HT-29 (cell line): Measurements from ENCODE around the gene COP1. TPM values are rescaled to one million over a fixed set of nuclear protein-coding genes. Genes with fewer than 3 reads are reported as not detected.

Experiments used
- DNase-seq: peaks from one replicate; pipeline ENCODE4 v3.0.0-alpha.2; 2015; ENCODE audit warnings: low spot score
- total RNA-seq: library from RNA; depleted of rRNA; stranded (reverse); fragments of >200 nt; shearing (Covaris generic); gene quantifications from 2 replicates; pipeline ENCODE4 v1.2.3, GENCODE V29; 2014

Gene COP1
- total RNA-seq, 1 experiment from 2014 or later, result 42.7 TPM

DNA sequence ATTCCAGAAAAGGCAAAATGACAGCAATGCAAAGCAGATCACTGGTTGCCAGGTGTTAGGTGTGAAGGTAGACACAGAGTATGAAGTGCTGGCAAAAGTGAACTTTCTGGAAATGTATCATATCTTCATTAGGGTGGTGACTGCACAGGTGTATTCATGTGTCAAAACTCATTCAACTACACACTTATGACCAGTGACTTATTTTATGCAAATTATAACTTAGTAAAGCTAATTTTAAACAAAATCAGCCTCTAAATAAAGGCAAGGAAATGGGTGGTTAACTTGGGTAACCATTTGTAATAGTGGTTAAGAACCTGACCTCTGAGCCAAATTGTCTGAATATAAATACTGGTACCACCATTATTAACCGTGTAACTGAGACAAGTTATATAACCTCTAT is 7.4 kb downstream of the COP1 start:
- no peak for DNase-seq

DNA sequence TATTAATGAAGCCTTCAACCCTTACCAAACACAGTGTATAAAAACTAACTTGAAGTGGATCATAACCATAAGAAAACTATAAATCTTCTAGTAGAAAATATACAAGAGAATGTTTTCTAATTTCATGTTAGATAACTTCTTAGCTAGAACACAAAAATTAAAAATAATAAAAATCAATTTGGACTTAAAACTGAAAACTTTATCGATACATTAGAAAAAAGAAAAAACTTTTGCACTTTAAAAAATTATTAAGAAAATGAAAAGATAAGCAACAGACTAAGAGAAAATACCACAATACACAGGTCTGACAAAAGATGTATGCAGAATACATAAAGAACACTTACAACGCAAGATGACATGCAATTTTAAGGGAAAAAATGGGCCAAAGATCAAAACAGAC is 8.7 kb downstream of the COP1 start:
- no peak for DNase-seq

DNA sequence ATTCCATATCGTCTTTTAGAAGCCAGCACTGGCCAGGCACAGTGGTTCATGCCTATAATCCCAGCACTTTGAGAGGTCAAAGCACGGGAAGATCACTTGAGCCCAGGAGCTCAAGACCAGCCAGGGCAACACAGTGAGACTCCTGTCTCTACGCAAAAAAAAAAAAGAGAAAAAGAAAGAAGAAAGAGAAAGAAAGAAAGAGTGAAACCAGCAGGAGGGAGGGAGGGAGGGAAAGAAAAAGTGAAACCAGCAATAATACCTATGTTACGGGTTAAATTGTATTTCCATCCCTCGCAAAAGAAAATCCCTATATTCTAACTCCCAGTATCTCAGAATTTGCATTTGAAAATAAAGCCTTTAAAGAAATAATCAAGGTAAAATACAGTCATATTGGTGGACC is 10.4 kb downstream of the COP1 start:
- no peak for DNase-seq

DNA sequence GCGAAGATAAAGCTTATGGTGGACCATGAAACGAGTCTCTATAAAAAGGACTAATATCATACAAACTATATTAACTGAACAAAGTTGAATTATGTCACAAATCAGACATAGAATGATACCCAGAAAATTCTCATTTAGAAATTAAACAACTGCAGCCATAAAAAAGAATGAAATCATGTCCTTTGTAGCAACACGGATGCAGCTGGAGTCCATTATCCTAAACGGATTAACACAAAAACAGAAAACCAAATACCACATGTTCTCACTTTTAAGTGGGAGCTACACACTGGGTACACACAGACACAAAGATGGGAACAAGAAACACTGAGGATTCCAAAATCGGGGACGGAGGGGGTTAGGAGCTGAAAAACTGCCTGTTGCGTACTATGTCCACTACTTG is 11.5 kb downstream of the COP1 start:
- DNase-seq, result no peak

DNA sequence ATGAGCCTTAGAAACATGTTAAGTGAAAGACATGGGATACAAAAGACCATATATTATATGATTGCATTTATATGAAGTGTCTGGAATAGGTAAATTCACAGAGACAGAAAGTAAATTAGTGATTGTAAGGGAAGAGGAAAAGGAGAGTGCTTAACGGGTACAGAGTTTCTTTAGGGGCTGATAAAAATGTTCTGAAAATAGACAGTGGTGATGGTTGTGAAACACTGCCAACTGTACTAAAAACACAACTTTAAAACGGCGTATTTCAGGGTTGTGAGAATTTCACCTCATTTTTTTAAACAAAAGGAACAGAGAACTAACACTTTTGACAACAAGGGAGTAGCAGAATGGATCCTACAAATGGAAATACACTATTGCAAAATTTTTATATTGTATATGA is 13.4 kb downstream of the COP1 start:
- no peak for DNase-seq

DNA sequence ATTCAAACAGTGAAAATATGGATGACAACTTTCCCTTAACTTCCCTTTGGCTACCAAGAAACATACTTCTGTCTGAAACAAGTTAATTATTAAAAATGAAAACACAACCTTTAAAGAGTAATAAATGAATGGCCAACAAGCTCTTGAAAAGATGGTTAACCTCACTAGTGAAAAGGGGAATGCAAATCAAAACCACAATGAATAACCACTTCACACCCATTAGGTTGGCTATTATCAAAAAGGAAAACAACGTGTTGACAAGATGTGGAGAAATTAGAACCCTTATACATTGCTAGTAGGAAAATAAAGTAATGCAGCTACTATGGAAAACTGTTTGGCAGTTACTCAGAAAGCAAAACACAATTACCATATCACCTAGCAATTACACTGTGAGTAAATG is 14.1 kb downstream of the COP1 start:
- DNase-seq, result no peak

DNA sequence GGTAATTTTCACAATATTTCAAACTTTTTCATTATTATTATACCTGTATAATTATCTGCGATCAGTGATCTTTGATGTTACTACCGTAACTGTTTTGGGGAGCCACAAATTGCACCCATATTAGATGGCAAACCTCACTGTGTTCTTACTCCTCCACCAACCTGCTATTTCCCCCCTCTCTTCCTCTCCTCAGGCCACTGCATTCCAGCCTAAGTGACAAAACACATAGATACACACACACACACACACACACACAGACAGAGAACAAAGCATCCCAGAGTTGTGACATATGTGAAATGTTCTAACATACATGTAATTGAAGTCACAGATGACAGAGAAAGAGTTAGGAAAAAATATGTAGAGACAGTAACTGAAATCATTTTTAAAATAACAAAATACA is 18.5 kb downstream of the COP1 start:
- DNase-seq, result no peak

DNA sequence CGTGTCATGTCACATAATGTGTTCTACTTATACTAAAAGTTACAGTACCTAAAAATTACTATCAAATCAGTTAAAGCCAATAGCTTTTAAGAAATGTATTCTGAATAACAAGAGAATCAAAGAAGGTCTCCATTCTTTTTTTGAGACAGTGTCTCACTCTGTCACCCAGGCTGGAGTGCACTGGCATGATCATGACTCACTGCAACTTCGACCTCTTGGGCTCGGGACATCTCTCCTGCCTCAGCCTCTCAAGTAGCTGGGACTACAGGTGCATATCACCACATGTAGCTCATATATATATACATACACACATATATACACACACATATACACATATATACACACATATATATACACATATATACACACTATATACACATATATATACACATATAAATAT is 20.1 kb downstream of the COP1 start:
- DNase-seq, result no peak

DNA sequence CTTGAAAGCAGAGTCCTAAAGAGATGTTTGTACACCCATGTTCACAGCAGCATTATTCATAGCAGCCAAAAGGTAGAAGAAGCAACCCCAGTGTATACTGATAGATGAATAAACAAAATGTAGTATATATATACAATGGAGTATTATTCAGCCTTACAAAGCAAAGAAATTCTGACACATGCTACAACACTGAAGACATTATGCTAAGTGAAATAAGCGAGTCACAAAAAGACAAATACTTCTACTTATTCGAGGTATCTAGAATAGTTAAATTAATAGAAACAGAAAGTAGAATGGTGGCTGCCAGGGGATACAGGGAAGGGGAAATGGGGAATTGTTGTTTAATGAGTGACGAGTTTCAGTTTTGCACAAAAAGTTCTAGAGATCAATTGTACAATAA is 23.5 kb downstream of the COP1 start:
- no peak for DNase-seq

DNA sequence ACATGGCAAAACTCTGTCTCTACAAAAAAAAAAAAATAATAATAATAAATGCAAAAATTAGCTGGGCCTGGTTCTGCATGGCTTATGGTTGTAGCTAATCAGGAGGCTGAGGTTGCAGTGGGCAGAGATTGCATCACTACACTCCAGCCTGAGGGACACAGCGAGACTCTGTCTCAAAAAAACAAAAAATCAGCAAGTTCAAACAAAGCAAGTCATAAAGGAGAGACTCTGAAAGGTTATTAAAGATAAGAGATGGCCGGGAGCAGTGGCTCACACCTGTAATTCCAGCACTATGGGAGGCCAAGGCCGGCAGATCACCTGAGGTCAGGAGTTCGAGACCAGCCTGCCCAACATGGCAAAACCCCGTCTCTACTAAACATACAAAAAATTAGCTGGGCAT is 28.8 kb downstream of the COP1 start:
- DNase-seq, result no peak

DNA sequence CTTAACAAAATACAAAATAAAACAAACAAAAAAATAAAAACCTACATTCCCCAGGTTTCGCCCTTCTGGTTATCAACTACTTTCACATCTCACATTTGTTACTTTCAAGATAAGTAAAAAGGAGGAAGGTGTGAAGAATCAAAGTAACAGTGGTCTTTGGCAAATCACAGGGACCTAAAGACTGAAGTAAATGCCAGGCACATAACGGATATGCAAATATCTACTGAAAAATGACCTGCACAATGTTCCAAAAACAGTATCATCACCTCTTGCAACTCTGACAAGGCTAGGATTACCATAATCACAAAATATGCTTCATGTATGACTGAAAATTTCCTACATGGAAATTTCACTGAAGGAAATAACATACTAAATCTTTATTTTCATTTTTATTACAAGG is 29.3 kb downstream of the COP1 start:
- DNase-seq, result no peak

DNA sequence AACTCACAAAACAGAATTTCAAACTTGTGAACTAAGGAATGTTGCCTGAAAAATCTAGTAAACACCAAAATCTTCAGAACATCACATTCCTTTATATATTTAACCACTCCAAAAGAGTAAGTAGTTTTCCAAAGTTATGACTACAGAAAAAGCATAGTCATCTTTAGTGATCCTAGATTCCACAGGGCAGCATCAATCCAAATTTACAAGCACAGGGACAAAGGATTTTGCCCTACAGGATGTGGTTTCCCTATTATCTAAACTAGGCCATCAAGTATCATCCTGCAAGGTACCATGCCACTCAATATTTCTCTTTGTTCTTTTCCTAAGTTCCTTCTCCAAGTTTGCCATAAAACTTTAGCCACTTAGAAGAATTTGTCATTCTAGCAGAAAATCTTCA is 33.0 kb downstream of the COP1 start:
- DNase-seq, result no peak

DNA sequence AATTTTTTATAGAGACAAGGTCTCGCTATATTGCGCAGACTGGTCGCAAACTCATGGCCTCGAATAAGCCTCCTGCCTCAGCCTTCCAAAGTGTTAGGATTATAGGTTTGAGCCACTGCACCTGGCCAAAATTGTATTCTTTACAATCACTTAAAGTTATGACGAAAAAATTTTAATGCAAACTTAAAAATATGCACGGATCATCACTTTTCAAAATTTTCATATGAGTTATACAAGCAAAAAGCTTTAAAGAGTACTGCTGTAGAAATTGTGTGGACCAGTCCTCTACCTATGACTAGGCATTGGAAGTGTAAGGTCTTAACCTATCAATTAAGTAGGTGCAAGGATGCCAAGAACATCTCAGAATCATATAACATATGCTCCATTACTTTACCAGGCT is 34.9 kb downstream of the COP1 start:
- DNase-seq, result no peak

DNA sequence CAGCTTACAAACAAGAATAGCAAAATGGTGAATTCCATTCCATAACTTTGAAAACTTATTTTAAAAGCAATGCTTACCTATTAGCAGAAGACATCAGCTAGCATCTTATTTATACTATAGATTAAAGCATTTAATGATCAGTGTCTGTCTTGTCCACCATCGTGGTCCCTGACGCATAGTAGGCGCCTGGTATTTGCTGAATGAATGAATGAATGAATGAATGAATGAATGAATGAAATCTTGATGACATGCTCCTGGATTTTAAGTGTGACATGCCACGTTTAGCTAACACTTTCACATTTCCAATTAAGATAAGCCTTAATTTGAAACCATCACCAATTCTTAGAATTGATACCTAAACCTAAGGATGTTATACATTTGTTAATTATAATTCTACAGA is 39.9 kb downstream of the COP1 start:
- DNase-seq, result no peak

DNA sequence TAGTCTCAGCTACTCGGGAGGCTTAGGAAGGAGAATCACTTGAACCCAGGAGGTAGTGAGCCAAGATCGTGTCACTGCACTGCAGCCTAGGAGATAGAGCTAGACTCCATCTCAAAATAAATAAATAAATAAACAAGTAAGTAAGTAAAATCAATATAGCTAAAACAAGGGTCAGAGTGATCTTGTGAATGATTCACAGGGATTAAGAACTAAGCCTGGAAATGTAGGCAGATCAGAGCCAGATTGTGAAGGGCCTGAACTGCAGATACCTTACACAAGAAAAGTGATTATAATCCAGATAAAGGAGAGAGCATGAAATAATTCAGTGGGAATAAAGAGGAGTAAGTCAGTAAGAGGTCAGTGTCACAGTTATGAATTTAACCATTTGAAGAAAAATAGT is 41.5 kb downstream of the COP1 start:
- no peak for DNase-seq

DNA sequence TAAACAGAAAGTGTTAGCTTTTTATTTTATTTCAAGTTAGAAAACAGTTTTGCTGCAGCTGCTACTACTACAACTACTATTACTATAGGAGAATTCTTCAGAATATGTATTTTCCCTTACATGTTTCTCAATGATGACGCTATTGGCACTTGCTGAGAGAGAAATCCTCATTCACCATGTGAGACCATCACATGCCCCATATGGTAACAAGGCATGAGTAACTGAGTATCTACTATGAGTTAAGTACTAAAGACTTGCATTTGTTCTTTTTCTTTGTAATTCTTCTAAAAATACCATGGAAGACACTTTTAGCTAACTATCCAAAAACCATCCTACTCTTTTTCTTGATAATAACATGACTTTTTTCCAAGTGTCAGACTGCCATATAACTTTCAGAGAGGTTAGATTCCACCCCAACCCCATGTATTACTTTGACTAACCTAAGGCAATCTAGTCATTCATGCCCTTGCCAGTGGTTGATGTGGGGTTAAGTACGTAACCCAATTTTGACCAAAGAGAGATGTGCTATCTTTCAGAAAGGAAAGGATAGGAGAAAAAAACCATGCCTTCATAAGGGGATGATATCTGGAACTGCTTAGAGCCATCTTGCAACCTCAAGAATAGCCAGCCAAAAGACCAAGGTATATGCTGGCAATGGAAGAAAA is 42.9 kb downstream of the COP1 start:
- no peak for DNase-seq

DNA sequence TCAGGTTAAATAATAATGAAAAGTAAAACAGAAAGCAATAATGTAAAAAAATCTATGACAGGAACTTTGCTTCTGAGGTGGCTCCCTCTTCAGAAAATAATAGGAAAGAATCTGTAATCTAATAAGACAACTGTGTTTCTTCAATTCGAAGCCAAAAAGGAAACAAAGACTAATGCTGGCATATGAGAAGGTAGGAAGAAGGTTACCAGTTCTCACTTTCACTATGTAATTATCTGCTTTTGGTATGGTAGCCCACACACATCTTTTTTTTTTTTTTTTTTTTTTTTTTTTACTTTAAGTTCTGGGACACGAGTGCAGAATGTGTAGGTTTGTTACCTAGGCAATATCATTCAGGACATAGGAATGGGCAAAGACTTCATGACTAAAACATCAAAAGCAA is 47.1 kb downstream of the COP1 start:
- no peak for DNase-seq

DNA sequence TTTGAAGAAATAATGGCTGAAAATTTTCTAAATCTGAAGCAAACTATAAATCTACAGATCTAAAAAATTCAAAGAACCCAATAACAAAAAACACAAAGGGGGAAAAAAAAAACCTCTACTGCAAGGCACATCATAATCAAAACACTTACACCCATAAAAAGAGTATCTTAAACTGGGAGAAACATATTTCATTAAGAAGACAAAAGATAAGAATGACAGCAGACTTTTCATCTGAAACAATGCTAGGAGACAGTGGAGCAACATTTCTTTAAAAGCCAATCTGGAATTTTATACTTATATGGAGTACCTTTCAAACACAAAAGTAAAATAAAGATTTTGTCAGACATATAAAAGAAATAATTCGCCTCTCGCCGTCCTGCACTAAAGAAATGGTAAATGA is 49.1 kb downstream of the COP1 start:
- DNase-seq, result no peak

DNA sequence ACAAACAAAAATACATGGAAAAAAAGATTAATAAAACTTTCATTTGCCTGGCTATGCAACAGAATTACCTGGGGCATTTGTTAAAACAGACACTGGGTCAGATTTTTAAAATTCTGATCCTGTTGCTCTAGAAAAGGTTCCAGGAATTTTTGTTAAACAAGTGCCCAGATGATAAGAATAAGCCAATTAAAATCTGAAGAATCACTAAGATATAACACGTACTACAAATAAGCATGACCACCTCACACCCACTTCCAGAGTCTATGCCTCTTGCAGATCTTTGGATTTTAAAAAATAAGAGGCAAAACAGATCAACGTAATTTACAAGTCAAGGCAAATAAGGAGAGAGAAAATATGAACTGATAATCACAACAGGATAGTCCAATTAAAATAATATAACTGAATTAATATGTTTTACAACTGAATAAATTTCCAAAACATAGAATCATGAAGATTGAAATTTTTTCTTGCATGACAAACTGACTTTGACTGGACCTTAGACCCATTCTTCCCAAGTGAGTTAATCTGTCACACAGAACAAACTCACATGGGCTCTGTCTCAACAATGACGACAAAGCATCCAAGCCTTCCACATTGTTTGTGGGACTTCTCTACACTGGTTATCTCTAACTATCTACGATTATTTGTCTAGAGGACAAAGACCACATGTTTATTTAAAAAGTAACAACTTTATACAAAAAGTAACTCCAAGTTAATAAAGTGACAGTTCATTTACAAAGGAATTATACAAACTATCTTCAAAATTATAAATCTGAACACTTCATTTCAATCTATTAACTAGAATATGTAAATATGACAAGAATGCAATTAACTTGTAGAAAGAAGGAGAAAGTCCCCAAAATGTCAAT is 56.9 kb downstream of the COP1 start:
- DNase-seq, result peak; percentile 20

DNA sequence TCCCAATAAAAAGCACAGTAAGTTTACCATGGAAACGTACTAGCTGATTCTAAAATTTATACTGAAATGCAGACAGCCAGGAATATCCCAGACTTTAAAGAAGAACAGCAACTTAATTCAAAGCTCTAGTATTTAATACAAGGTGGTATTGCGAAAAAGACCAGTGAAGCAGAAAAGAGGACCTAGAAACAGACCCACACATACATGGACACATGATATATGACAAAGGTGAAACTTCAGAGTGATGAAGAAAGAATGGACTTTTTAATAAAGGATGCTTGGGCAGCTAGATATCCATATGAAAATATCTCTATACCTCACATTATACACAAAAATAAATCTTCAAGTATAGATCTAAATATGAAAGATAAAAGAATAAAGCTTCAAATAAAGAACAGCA is 62.6 kb downstream of the COP1 start:
- DNase-seq, result no peak

DNA sequence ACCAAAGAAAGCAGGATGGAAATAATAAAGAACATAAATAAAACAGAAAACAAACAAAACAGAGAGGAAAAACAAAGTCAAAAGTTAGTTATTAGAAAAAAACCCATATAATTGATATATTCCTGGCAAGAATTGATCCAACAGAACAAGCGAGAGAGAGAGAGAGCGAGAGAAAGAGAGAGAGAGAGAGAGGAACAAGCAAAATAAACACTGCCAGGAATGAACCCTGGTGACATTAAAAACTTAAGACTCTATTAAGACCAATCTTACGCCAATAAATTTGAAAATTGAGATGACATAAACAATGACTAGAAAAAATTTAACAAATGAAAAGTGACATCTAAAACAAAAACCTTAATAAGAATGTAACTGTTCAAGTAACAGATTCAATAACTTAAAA is 64.1 kb downstream of the COP1 start:
- DNase-seq, result no peak

DNA sequence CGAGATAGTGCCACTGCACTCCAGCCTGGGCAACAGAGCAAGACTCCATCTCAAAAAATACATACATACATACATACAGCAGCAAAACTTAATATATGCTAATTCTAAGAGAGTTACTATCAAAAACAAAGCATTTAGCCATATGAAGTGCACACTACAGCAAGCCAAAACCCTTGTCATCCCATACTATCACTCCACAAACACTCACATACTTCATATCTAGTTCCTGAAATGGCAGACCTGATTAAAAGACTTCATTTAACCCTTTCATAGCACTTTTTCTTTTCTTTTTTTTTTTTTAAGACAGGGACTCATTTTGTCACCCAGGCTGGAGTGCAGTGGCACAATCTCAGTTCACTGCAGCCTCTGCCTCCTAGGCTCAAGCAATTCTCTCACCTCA is 65.6 kb downstream of the COP1 start:
- no peak for DNase-seq

DNA sequence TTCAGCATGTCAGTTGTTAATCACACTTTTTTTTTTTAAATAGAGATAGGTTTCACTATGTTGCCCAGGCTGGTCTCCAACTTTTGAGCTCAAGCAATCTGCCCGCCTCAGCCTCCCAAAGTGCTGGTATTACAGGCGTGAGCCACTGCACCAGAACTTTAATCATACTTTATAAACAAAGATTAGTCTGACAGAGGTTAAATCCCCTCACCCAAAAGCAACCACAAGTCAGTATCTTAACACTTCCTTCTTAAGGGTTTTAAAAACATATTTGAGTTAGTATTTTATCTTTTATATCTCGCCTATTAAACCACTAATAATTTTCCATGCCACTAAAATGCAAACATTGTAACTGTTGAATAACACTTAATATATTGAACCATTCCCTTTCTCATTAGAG is 70.2 kb downstream of the COP1 start:
- no peak for DNase-seq

DNA sequence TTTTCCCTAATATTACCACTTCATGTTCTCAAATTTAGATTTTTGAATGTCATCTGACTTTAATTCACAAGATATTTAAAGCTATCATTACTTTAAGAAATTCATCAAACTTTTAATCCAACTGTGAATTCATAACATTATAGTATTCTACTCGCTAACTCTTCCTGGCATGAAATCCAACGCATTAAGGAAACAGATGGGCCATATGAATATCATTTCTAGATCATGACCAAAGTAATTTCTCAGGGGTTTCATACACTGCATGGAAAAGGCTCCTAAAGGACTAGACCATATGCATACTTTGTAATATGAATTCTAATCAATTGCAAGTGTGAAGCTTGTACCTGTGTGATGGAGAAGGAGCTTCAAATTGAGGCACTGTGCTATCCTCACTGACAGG is 72.4 kb downstream of the COP1 start:
- no peak for DNase-seq
